Measurements from ENCODE around the gene TUFM. TPM values are rescaled to one million over a fixed set of nuclear protein-coding genes. Genes with fewer than 3 reads are reported as not detected.
"Not testable (repeated sequence)": the region's sequence is repeated elsewhere in the genome, so short reads cannot be mapped to it uniquely, and the experiment has no call there.

TUFM gene
- total RNA-seq, 2 experiments from 2014 or later, result 156 to 199 TPM

DNA sequence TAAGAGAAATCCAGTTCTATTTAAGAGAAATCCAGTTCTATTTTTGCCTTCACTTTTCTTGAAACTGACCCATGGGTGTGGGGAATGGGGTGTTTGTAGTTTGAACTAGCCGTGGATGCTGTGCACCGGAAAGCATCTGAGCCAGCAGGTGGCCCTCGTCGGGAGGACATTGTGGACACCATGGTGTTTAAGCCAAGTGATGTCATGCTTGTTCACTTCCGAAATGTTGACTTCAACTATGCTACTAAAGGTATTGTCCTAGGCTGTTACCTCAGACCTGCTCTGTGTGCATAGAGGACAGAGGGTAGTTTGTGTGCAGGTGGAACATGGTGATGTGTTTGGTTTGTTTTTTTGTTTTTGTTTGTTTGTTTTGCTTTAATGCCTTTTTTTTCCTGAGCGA, 20.0 kb downstream of the TUFM start:
- peaks cover 49% of the 10 kb centered on the region for H3K4me1 Mint-ChIP-seq
- no peaks in the 10 kb centered on the region for H3K9me3 Mint-ChIP-seq (ENCODE audit: low read depth)
- H3K27me3 Mint-ChIP-seq, result no peaks in the 10 kb centered on the region
- ATAC-seq (no peak), DNase-seq (no peak)
- peak overlapping the region; percentile 4 for H3K4me3 Mint-ChIP-seq
- peaks cover 62% of the 10 kb centered on the region for H3K36me3 Mint-ChIP-seq
- peak overlapping the region; percentile 17 for H3K27ac Mint-ChIP-seq
- CTCF ChIA-PET, result no interaction called here

DNA sequence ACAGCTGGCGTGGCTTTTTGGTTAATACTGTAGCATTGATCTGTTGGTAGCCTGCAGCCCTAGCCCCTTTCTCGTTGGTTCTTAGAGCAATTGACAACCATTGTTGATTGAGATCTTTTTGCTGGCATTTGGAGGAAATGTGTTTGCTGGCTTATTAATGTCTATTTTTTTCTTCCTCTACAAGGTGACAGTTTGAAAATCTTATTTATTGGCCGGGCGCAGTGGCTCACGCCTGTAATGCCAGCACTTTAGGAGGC, 21.5 kb downstream of the TUFM start:
- Mint-ChIP-seq H3K27ac (peak overlapping the region; percentile 96), H3K36me3 (peaks cover 55% of the 10 kb centered on the region), H3K9me3 (ENCODE audit: low read depth) (no peaks in the 10 kb centered on the region), H3K4me1 (peaks cover 55% of the 10 kb centered on the region), H3K4me3 (peak overlapping the region; percentile 100), H3K27me3 (no peaks in the 10 kb centered on the region)
- CTCF ChIA-PET, result interaction anchor here (0.6 to 4.7 kb wide), 3 partner anchors 29 to 120 kb away, joined by 3 to 22 read pairs (median 3); no protein-coding TSS in a partner anchor
- DNase-seq (no peak), ATAC-seq (no peak)

- H3K27me3 Mint-ChIP-seq, result no peaks in the 10 kb centered on the region
- H3K4me1 Mint-ChIP-seq, result peaks cover 52% of the 10 kb centered on the region
- CTCF ChIA-PET, result interaction anchor here (0.6 to 4.7 kb wide), 3 partner anchors 30 to 120 kb away, joined by 3 to 22 read pairs (median 3); no protein-coding TSS in a partner anchor
These were observed 22.1 kb downstream of the TUFM start for GRCh38 chr16:28823873-28824716.

GRCh38 chr16:28823291-28823872, 22.8 kb downstream of the TUFM start:
- DNase-seq (no peak), ATAC-seq (no peak)
- Mint-ChIP-seq H3K36me3 (peaks cover 46% of the 10 kb centered on the region), H3K27me3 (no peaks in the 10 kb centered on the region), H3K4me1 (peaks cover 52% of the 10 kb centered on the region), H3K4me3 (peak overlapping the region; percentile 100), H3K27ac (peak overlapping the region; percentile 96), H3K9me3 (ENCODE audit: low read depth) (no peaks in the 10 kb centered on the region)
- CTCF ChIA-PET, result interaction anchor here (1.3 to 4.7 kb wide), 3 partner anchors 15 to 121 kb away, joined by 6 to 22 read pairs (median 22); partner anchors contain the start of gene TUFM

More at GRCh38 chr16:28823873-28824716, 22.1 kb downstream of the TUFM start:
- peak overlapping the region; percentile 100 for H3K4me3 Mint-ChIP-seq
- peaks cover 51% of the 10 kb centered on the region for H3K36me3 Mint-ChIP-seq
- ATAC-seq (peak; percentile 79), DNase-seq (peak; percentile 99)
- H3K27ac Mint-ChIP-seq, result peak overlapping the region; percentile 96
- H3K9me3 Mint-ChIP-seq (ENCODE audit: low read depth), result no peaks in the 10 kb centered on the region

DNA sequence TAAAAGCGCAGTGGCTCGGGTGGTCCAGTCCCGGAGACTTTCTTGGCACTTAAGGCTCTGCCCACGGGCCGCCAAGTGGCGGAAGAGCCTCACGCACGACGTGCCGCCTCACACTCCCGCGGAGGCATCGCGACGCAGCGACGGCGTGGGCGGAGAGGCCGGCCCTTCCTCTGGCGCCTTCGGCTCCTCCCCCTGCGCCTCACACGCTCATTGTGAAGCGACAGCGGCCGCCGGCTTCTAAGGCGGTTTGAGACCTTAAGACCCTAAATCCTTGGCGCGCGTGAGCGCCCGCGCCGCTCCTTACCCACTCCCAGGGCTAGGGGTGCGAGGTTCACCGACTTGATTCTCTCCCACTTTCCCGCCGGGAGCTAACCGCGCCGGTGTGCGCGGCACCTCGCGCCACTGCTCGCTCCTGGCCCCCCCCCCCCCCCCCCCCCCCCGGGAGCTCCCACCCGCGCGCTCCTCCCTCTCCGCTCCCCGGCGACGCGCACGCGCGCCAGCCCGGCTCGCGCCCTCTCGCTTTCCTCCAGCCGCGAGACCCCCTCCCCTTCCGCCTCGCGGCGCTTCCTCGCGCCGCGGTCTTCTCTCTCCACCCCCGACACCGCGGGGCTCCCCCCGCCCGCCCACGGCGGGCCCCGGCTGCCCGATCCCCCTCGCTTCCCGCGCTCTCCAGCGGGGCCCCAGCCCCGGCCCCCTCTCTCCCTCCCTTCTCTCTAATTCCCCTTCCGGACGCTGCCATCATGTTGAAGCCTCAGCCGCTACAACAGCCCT, 23.4 kb downstream of the TUFM start, which contains the start of gene ATXN2L:
TSS of gene ATXN2L (plus strand) at position 480 of the 771 bp plus-strand sequence. CDS start at position 741, 261 bp downstream.
- Mint-ChIP-seq H3K27me3 (no peaks in the 10 kb centered on the region), H3K27ac (peak within 1 kb of the TSS; percentile 96), H3K36me3 (peaks cover 40% of the 10 kb centered on the region), H3K4me1 (peaks cover 49% of the 10 kb centered on the region), H3K9me3 (ENCODE audit: low read depth) (no peaks in the 10 kb centered on the region), H3K4me3 (peak within 1 kb of the TSS; percentile 100)
- ATAC-seq (peak; percentile 69), DNase-seq (peak; percentile 97)
- CTCF ChIA-PET, result interaction anchor here (1.1 to 4.7 kb wide), 5 partner anchors 15 to 151 kb away, joined by 3 to 22 read pairs (median 6); partner anchors contain the start of genes SPNS1 and TUFM

GRCh38 chr16:28821874-28822519, 24.2 kb downstream of the TUFM start:
- CTCF ChIA-PET, result interaction anchor here (1.1 to 4.7 kb wide), 5 partner anchors 16 to 152 kb away, joined by 3 to 22 read pairs (median 6); partner anchors contain the start of genes SPNS1 and TUFM
- ATAC-seq, result no peak
- peak overlapping the region; percentile 81 for H3K4me3 Mint-ChIP-seq
- H3K9me3 Mint-ChIP-seq (ENCODE audit: low read depth), result no peaks in the 10 kb centered on the region
- H3K27ac Mint-ChIP-seq, result peak overlapping the region; percentile 86
- H3K36me3 Mint-ChIP-seq, result peaks cover 33% of the 10 kb centered on the region
- H3K4me1 Mint-ChIP-seq, result peaks cover 43% of the 10 kb centered on the region
- H3K27me3 Mint-ChIP-seq, result no peaks in the 10 kb centered on the region
- no peak for DNase-seq

- H3K9me3 Mint-ChIP-seq (ENCODE audit: low read depth); DNase-seq; H3K4me3 Mint-ChIP-seq; H3K27me3 Mint-ChIP-seq; ATAC-seq; H3K27ac Mint-ChIP-seq: not testable (repeated sequence)
- H3K36me3 Mint-ChIP-seq, result peaks cover 20% of the 10 kb centered on the region
- H3K4me1 Mint-ChIP-seq, result peaks cover 29% of the 10 kb centered on the region
- CTCF ChIA-PET, result interaction anchor here (2.7 kb wide), 1 partner anchor 26 kb away, joined by 22 read pairs; the partner anchor contains the start of gene TUFM
These were observed 25.6 kb downstream of the TUFM start for GRCh38 chr16:28820546-28820945.

DNA sequence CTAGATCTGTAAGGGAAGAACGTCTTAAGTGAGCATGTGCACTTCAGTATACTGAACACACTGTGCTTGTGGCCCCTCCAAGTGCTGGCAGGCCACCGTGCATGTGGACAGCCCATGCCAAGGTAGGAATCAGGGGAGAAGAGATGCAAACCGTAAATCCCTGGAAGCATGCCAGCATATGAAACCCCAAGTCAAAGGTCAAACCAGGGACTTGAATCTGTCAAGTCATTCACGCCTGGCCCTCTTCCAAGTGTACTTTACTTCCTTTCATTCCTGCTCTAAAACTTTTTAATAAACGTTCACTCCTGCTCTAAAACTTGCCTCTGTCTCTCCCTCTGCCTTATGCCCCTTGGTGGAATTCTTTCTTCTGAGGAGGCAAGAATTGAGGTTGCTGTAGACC, 26.1 kb downstream of the TUFM start:
- ATAC-seq (no peak), DNase-seq (no peak)
- no peak overlapping the region for H3K27ac Mint-ChIP-seq
- H3K36me3 Mint-ChIP-seq, result peaks cover 15% of the 10 kb centered on the region
- H3K4me3 Mint-ChIP-seq, result no peak overlapping the region
- CTCF ChIA-PET, result no interaction called here
- H3K9me3 Mint-ChIP-seq (ENCODE audit: low read depth), result no peaks in the 10 kb centered on the region
- H3K4me1 Mint-ChIP-seq, result peaks cover 24% of the 10 kb centered on the region
- H3K27me3 Mint-ChIP-seq, result no peaks in the 10 kb centered on the region

- H3K36me3 Mint-ChIP-seq; H3K27me3 Mint-ChIP-seq; H3K4me1 Mint-ChIP-seq; H3K4me3 Mint-ChIP-seq; DNase-seq; ATAC-seq; H3K27ac Mint-ChIP-seq; H3K9me3 Mint-ChIP-seq (ENCODE audit: low read depth); CTCF ChIA-PET: not testable (repeated sequence)
These were observed 38.6 kb downstream of the TUFM start for GRCh38 chr16:28807445-28808120.

DNA sequence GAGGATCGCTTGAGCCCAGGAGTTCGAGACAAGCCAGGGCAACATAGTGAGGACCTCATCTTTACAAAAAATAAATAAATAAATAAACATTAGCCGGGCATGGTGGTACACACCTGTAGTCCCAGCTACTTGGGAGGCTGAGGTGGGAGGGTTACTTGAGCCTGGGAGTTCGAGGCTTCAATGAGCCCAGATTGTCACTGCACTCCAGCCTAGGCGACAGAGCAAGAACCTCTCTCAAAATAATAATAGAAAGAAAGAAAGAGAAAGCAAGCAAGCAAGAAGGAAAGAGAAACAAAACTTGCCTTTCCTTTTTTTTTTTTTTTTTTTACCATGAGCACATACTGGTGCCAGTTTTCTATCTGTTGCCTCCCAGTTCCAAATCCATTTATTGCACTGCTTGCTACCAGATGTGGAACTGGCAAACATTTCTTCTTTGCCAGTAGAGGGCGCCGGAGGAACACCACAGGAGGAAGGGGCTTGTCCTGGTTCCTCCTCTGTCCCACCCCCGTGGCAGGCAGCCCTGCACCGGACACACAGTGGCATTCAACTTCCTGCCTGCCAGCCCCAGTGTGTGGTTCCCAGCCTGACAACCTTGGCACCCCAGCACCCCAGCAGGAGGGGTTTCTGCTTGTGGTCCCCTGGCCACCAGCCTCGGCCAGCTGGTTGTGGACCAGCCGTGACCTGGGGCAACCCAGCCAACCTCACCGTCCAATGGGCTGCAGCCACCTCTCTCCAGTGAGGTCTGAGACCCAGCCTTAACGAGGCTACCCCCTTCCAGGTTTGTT, 43.7 kb downstream of the TUFM start:
- H3K9me3 Mint-ChIP-seq (ENCODE audit: low read depth); H3K36me3 Mint-ChIP-seq; CTCF ChIA-PET; H3K27me3 Mint-ChIP-seq; H3K27ac Mint-ChIP-seq; H3K4me1 Mint-ChIP-seq: not testable (repeated sequence)
- ATAC-seq (peak; percentile 92), DNase-seq (peak; percentile 77)
- H3K4me3 Mint-ChIP-seq, result peak overlapping the region; percentile 51
